Epidermal melanocyte (primary cell): ENCODE data around the gene POLD4.
"Not testable (repeated sequence)": the region's sequence is repeated elsewhere in the genome, so short reads cannot be mapped to it uniquely, and the experiment has no call there.

Source experiments
- DNase-seq: peaks from one replicate; pipeline ENCODE4 v3.0.0; 2011; ENCODE audit warnings: low spot score; ENCODE audit not compliant: insufficient read length

The POLD4 gene

DNA sequence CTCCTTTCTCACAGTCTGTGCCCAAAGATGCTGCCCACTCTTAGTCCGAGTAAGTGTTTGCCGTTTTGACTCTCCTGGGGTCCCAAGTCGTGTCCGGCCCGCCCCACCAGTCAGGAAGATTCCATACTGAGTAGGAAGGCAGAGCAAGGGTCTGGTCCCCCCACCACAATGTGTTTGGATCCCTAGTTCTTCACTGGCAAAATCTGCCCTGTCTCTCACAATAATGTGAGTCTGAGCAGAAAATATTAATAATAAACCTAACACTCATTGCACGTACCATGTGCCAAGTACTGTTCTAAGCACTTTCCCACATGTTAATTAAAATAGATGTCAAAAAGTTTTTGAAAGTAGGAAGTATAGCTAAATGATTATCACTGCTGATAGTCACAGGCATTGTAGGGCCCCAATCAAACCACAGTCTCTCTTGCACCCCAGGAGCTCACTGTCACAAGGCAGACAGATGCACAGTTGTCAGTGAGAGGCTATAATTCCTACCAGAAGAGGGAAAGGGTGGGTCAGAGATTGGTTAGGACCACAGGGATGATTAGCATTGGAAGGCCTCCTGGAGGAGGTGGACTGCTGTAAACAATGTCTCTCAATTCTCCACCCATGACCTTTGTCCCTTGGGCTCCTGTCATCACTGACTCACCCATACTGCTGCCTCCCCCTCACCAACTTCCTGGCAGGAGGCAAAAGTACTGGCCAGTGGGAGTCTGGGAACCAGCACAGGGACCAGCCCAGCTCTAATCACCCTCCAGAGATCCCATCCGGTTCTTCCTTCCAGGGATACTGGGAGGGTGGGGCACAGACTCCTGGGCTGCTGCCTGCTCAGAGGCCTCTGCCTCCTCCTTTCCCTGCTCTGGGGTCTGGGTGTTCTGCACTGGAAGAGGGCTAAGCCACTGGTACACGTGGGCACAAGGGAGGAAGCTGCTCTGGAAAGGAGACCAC lies 1.0 kb upstream of the POLD4 start:
- no peak for DNase-seq

DNA sequence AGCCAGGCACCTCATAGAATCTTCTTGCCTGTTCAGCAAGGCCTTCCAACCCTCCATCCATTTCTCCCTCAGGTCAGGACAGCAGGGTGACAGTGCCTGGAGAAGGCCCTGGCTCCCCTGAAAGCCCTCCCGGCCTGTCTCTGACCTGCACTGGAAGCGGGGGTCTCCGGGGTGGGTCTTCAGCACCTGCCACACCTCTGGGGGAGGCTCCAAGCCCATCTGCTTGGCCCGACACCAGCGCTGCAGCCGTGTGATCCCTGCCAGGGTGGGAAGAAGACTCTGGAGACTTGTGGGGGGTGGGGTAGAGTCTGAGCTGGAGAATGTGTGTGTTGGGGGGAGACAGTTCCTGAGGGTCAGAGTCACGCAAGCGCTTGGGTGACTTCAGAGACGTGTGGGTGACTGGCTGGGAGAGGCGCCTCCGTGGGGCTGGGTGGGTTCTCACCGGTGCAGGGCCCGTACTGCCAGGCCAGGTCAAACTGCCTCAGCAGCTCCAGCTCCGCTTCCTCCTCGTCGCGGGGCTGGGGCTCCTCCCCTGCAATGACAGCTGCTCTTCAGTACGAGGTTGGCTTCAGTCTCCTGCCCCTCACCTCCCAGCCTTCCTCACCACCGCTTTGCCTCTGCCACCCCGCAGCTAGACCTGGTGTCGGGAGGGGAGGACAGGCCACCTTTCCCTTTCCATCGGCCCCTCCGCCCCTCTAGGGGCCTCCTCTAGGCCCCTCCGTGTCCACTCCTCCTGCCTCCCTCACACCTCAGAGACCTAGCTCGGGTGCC lies 615 bp downstream of the POLD4 start:
- DNase-seq: no peak

DNA sequence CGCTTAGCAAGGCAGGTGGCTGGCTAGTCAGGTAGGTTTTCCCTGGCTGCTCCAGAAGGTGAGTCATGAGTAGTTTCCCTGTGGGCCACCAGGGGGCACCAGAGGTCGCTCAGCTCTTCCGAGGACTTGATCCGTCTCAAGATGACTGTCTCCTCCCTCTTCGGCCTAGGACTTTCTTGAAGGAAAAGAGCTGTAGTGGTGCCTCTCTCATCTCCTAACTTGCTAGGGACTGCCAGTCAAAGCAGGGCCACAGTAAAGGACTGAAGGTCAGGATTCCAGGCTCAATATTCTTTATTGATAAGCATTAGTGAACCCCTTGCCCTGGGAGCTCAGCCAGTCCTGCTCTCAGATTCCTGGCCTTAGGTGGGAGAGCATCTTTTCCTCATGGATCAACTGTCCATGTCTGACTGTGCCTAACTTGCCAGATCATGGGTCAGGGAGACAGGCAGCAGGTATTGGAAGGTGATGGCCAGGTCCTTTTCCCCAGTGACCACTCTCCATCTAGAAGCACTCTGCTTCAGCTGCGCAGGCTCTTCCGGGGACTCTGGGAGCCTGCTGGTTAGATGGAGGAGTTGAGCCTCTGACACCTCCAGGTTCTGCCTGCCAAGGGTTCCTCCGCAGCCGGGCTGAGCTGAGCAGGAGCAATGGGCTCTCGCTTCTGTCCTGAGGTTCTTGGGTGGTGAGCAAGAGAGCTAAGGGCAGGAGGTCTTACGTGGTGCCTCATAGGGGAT lies 1.9 kb downstream of the POLD4 start:
- no peak for DNase-seq

DNA sequence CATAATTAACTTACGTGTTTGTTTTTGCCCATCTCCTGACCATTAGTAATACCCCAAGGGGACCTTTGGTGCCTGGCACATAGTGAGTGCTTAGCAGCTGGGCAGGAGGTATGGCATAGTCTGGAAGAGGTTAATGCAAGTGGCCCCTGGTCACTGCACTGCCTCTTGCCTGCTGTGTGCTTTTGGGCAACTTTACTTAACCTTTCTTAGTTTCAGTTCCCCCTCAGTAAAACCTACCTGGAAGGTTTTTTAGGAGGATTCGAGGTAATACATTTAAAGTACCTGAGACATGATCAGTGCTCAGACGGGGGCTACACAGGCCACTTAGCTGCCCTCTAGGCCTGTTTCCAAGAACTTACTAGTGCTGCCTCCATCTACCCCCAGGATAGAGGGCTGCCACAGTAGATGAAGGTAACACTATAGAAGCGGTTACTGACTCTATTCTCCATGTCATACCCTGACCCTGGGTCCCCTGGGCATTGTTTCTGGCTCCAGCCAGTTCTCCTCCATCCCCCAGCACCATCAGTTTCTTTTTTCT lies 3.3 kb downstream of the POLD4 start:
- DNase-seq: no peak

DNA sequence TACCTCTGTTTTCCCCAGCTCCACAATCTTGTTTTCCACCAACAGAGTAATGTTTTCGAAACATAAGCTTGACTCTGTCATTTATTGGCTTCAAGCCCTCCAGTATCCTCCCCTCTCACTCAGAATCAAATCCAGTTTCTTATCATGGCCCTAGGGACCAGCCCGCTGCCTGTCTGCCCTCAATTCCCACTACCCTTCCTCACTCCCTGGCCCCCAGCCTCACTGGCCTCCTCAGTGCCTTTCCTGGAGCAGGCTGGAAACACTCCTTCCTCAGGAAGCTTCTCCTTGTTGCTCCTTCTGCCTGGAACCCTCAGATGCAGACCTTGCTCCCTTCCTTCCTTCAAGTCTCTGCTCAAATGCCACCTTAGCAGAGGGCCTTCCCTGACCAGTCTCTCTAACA lies 3.9 kb downstream of the POLD4 start:
- no peak for DNase-seq

DNA sequence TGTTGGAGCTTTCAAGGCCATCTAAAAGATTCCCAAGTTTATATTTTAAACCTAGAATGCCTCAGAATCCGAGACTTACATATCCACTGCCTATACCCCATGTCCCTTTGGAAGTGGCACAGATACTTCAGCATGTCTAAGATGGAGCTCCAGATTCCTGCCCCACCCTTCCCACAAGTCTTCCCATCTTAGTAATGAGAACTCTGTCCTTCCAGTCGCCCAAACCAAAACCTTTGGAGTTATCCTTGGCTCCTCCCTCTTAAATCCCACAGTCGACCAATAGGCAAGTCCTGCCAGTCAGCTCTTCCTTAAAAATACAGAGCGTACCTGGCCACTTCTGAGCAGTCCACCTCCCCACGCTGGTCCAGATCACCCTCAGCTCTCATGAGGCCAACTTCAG lies 4.3 kb downstream of the POLD4 start:
- DNase-seq: no peak

DNA sequence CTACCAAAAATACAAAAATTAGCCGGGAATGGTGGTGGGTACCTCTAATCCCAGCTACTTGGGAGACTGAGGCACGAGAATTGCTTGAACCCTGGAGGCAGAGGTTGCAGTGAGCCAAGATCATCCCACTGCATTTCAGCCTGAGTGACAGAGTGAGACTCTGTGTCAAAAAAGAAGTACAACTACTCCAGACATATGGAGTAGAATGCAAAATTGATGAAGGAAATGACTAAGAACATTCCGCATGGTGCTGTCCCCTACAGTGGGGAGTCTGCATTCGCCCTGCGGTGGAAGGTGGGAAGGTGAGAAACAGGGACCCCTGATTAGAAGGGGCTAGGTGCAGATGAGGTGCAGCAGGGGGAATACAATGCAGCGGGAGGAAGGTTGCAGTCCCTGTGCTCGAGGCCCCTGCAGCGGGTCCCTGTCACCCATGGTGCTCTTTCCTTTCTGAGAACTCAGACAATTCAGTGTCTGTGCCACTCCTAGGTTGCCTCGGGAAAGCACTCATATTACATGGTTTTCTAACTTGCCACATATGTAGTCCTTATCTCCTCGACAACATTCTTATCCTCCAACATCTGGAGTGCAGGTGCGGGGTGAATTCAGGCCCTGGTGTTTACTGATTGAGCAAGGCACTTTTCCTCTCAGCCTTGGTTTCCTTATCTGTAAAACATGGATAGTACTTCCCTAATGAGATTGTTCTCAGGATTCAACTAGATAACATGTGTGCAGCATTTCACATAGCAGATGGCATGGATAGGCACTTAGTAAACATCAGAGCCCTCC lies 5.2 kb downstream of the POLD4 start:
- no peak for DNase-seq

DNA sequence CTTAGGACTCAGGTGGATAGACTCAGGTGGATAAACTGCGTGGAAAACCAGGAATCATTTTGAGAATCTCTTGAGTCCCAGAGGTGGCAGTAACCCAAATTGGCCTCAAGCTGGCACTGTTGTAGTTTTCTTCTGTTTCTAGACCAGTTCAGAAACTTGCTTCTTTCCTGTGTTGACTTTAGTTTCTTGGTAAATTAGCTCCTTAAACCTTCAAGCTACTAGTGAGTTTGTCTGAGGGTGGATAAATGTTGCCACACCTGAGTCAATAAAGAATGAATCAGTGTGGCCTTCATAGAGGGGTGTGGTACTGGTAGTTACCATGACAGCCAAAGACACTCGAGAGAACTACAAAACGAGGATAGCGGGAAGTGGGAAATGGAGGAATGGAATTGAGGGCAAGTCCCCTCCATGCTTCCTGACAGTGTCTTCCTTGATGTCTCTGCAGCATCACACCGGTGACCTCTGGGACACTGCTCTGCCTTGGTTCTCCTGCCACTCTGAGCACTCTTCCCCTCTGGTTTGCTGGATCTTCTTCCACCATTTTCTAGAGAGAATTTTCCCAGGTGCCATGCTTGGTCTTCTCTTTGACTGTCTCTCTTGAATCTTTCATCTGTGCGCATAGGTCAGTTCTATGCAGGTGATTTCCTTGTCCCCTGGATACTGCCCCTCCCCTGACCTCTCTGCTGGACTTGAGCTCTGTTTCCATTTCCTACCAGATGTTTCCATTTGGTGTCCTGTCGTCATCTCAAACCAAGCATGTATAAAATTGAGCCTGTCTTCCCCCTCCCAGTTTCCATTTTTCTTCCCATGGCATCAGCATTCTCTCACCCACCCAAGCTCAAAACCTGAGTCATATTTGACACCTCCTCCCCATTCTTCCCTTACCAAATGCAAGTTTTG lies 7.2 kb downstream of the POLD4 start:
- DNase-seq: no peak

DNA sequence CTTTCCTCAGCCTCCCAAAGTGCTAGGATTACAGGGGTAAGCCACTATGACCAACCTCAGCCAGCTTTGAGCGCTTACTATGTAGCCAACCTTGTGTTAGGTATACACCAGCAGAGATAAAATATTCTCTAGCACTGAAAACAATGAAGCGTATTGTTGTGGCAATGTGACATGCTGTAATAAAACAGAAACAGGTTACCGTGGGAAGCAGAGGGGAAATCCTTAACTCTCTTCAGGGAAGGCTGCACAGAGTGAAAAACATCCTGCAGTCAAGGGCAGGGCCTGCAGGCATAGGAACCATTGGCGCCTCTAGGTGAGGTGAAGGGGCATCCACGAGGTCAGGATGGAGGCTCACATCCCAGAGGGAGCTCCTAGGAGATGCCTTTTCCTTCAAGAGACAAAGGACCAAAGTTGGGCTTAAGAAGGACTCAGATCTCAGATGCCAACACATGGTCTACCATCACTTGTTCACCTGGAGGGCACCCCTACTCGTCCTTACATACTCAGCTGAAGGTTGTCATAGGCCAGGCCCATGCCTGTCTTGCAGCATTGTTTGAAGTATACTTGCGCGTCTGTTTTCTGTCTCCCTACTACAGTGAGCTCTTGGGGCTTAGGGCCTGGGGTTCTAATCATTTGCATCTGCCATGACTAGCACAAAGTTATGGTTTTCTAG lies 8.0 kb downstream of the POLD4 start:
- no peak for DNase-seq

DNA sequence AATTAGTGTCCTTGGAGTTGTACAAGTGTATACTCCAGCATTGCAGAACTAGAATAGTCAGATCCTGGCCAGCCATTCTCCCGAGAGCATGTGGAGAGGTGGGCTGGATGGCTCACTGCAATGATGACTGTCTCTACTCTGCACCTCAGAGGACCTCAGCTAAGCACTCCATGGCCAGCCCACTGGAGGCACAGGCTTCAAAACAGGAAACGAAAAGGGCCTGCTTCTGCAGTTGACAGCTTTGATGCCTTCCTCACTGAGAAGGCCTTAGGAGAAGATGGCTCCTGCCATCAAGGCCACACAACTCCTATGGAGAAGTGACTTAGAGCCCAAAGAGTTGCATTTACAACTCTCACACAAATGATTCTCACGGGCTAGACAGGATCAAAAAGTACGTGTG lies 9.1 kb downstream of the POLD4 start:
- no peak for DNase-seq

DNA sequence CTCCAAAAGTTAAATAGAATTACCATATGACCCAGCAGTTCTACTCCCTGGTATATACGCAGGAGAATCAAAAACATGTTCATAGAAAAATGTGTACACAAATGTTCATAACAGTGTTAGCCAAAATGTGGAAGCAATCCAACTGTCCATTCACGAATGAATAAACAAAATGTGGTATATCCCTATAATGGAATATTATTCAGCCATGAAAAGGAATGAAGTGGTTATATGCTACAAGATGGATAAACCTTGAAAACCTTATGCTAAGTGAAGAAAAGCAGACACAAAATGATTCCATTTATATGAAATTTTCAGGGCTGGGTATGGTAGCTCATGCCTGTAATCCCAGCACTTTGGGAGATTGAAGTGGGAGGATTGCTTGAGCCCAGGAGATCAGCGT lies 16.1 kb downstream of the POLD4 start:
- no peak for DNase-seq

DNA sequence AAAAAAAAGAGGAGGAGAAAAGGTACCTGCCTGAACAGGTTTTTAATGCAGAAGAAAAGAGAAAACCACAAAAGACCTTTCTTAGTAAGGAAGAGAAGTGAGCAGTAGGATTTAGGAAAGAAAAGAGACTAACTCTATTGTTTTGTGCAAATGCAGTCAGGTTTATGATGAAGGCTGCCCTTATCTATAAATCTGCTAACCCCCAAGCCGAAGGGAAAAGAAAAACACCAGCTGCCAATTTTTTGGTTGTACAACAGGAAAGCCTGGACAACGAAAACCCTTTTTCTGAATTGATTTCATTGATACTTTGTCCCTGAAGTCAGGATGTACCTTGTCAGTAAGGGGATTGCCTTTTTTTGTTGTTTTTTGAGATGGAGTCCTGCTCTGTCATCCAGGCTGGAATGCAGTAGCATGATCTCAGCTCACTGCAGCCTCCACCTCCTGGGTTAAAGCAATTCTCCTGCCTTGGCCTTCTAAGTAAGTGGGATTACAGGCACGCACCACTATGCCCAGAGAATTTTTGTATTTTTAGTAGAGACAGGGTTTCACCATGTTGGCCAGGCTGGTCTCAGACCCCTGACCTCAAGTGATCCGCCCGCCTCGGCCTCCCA lies 21.2 kb downstream of the POLD4 start:
- no peak for DNase-seq

DNA sequence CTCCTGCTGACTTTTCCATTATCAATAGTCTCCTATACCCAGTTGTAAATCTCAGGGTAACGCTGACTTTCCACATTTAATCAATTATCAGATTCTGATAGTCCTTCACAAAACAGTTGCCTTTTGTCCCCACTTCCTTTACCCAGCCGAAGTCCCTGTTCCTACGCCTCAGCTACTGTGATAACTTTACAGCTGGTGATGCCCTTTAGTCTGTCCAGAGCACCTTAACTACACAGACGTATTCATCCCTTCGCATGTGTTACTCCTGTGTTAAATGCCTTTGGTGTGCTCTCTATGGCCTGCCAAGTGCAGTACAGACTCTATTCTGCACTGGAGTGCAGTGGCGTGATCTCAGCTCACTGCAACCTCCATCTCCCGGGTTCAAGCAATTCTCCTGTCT lies 29.8 kb downstream of the POLD4 start:
- no peak for DNase-seq

DNA sequence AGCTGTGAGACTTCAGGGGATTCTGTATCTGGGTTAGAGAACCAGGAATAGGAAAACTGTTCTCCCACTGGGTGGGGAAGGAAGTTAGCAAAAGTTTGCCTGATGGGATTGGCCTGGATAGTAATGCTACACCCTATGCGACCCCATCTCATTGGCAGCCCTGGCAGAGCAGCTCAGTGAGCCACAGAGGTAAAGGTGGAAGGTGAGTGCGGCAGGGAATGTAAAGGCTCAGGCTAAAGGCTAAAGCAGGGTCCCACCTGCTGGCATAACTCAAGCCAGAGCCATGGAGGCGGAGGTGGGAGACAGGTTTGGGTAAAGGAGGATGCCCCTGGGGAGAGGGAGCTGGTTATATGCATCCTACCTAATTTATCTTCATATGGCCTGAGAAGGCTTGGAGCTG lies 31.3 kb downstream of the POLD4 start:
- no peak for DNase-seq

DNA sequence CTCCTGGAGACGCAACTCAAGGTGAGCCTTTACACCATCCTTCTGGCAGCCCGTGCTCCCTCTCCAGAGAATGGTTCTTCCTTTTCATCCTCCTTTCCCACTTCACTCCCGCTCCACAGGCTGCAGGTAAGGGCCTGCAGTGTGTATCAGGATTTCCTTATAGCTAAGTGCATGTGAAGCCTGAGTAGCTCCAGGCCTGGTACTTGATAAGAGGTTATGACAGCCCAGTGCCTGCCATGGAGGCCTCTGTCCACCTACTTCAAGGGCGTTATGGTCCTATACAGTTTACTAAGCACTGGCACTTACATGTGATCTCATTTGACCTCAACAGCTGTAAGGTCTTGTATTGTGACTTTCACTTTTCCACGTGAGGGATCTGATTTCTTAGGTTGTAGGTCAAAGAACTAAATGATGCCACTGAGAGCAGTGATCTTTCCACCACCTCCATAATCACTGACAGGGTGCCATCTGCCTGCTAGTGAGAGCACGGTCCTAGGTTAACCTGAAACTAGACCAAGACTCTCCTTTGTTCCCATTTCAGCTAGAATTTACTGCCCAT lies 32.0 kb downstream of the POLD4 start:
- no peak for DNase-seq

DNA sequence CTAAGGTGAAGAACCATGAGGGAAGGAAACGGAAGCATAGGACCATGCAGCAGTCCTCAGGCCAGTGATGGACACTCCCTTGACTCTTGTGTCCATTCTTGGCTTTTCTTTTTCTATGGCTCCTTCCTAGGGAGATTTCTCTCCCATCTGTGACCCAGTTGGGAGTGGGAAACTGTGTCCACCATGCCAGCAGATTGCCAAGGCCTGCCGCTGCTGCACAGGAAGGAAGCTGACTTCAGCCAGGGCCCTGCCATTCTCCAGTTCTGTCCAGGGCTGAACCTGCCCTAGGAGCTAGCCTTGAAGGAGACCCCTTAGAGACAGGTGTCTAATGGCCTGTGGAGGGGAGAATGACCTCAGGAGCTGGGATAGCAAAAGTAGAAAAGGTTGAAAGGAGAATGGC lies 32.7 kb downstream of the POLD4 start:
- no peak for DNase-seq

DNA sequence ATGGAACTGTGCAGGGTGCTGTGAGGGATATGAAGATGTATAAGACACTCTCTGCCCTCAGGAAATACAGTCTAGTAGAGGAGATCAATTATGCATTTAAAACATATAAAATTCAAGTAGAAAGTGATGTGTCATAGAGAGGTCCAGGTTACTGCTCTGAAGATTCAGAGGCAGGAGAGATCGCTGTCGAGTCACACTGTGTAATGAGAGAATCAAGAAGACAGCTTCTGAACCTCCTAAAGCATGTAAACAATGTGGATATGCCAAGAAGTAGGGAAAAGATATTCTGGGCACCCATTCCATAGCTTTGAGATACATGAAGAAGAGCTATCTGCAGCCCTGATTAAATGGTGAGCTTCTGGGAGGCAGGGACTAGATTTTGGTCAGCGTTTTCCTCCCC lies 33.3 kb downstream of the POLD4 start:
- DNase-seq: no peak

DNA sequence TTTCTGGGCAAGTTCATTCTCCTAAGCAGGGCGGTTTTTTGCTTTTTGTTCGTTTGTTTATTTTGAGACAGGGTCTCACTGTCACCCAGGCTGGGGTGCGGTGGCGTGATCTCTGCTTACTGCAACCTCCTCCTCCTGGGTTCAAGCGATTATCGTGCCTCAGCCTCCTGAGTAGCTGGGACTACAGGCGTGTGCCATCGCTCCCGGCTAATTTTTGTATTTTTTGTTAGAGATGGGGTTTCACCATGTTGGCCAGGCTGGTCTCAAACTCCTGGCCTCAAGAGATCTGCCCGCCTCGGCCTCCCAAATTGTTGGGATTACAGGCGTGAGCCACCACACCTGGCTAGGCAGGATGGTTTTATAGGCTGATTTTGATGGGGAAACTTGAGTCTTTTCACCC lies 34.5 kb downstream of the POLD4 start:
- not testable (repeated sequence) for DNase-seq
